OCI-LY1 (cell line): ENCODE data around the gene KCNH1.

ENCODE experiments used
- EZH2 ChIP-seq: fragments of 200-600 bp; sonication (generic), shearing (Covaris generic); IDR thresholded peaks from 2 replicates; pipeline ENCODE4 v1.8.0; 2017; ENCODE audit warnings: borderline replicate concordance, mixed run types, mild to moderate bottlenecking, antibody characterized with exemption, low read length, moderate library complexity, mixed read lengths
- TF ChIP-seq, protein P1 (sequence below): fragments of 200-600 bp; sonication (generic), shearing (Covaris generic); IDR thresholded peaks from 2 replicates; pipeline ENCODE4 v1.5.1; 2017; ENCODE audit warnings: mild to moderate bottlenecking, antibody characterized with exemption, low read length, moderate library complexity, mixed read lengths

DNA sequence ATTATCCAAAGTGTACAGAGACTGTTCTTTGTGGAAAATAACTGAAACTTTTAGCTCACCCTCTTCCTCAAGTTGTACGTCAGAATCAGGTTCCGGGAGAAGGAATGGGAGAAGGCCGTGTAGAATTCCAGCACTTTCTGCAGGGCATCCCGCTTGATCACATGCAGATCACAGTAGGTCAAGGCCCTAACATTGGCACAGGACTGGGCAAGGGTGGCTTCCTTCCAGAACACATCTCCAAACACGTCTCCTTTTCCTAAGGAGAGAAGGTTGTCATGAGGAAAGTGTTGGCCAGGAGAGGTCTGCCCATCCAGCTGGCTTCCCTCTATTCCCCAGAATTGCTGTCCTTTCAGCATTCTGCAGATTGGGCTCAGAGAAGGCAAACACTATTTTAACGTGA lies 358.7 kb downstream of the KCNH1 start:
- TF ChIP-seq, protein P1, sequence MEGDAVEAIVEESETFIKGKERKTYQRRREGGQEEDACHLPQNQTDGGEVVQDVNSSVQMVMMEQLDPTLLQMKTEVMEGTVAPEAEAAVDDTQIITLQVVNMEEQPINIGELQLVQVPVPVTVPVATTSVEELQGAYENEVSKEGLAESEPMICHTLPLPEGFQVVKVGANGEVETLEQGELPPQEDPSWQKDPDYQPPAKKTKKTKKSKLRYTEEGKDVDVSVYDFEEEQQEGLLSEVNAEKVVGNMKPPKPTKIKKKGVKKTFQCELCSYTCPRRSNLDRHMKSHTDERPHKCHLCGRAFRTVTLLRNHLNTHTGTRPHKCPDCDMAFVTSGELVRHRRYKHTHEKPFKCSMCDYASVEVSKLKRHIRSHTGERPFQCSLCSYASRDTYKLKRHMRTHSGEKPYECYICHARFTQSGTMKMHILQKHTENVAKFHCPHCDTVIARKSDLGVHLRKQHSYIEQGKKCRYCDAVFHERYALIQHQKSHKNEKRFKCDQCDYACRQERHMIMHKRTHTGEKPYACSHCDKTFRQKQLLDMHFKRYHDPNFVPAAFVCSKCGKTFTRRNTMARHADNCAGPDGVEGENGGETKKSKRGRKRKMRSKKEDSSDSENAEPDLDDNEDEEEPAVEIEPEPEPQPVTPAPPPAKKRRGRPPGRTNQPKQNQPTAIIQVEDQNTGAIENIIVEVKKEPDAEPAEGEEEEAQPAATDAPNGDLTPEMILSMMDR = no peak
- no peak for TF ChIP-seq EZH2
